Erythroblast (primary cell): ENCODE results near the gene CRCP.
"Not testable (repeated sequence)": the region's sequence is repeated elsewhere in the genome, so short reads cannot be mapped to it uniquely, and the experiment has no call there.

Source experiments
- DNase-seq, 2 experiments: peaks; one replicate each; lab custom pipeline; 2025; lab: John Stamatoyannopoulos, UW
- GATA1 ChIP-seq: IDR thresholded peaks from 2 replicates; pipeline ENCODE4 v1.6.1; 2011; ENCODE audit warnings: low read depth, mild to moderate bottlenecking, control low read depth, low read length, moderate library complexity
- POLR2A ChIP-seq: IDR thresholded peaks from 2 replicates; pipeline ENCODE4 v1.6.1; 2011; ENCODE audit warnings: mild to moderate bottlenecking, low read length

The CRCP gene

DNA sequence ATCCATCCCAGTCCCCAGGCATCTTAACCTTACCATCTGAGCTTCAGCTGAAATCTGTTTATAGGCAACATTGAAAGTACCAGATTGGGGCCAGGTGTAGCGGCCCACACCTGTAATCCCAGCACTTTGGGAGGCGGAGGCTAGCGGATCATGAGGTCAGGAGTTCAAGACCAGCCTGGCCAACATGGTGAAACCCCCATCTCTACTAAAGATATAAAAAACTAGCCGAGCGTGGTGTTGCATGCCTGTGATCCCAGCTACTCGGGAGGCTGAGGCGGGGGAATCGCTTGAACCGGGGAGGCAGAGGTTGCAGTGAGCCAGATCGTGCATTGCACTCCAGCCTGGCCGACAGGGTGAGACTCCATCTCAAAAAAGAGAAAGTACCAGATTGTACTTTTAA lies 39.0 kb downstream of the CRCP start:
- TF ChIP-seq GATA1, result no peak
- TF ChIP-seq POLR2A, result no peak
- DNase-seq, result no peak

DNA sequence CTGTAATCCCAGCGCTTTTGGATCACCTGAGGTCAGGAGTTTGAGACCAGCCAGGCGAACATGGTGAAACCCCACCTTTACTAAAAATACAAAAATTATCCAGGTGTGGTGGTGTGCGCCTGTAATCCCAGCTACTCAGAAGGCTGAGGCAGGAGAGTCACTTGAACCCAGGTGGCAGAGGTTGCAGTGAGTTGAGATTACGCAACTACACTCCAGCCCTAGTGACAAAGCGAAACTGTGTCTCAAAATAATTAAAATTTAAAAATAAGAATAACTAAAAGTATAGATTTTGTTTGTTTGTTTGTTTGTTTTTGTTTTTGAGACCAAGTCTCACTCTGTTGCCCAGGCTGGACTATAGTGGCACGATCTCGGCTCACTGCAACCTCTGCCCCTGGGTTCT lies 41.4 kb downstream of the CRCP start:
- not testable (repeated sequence) for DNase-seq

DNA sequence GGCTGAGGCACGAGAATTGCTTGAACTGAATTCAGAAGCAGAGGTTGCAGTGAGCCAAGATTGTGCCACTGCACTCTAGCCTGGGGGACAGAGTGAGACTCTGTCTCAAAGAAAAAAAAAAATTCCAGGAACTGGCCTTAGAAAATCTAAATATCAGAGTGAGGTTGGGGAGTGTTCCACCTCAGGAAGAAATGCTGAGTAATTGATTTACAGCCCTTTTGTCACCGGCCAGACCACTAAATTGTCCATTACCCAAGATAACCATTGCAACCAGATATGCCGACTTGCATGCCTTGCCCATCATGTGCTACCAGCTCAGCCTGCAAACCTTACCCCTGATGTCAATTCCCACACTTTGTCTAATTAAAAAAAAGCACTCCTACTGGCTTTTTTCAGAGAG lies 42.4 kb downstream of the CRCP start:
- no peak for DNase-seq
- TF ChIP-seq POLR2A (no peak), GATA1 (no peak)

DNA sequence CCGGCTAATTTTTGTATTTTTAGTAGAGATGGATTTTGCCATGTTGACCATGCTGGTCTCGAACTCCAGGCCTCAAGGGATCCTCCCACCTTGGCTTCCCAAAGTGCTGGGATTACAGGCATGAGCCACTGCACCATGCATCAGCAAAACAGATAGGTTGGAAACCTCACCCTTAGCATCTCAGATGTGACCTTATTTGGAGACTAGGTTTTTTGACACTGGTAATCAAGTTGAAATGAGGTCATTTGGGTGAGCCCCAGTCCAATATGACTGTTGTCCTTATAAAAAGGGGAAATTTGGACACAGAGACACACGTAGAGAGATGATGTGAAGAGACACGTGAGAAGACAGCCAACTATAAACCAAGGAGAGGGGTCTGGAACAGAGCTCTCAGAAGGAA lies 48.0 kb downstream of the CRCP start:
- TF ChIP-seq GATA1 (no peak), POLR2A (no peak)
- no peak for DNase-seq

DNA sequence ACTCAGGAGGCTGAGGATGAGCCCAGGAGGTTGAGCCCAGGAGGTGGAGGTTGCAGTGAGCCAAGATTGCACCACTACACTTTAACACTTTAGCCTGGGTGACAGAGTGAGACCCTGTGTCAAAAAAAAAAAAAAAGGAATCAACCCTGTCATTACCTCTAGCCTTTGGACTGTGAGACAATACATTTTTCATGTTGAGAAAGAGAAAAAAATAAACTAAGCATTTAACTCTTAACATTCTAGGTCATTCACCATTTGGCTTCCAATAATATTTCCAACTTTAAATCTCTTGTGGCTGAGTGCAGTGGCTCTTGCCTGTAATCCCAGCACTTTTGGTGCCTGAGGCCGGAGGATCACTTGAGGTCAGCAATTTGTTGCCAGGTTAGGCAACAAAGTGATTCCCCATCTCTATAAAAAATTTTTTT lies 48.6 kb downstream of the CRCP start:
- TF ChIP-seq POLR2A (no peak), GATA1 (no peak)
- DNase-seq, result no peak

DNA sequence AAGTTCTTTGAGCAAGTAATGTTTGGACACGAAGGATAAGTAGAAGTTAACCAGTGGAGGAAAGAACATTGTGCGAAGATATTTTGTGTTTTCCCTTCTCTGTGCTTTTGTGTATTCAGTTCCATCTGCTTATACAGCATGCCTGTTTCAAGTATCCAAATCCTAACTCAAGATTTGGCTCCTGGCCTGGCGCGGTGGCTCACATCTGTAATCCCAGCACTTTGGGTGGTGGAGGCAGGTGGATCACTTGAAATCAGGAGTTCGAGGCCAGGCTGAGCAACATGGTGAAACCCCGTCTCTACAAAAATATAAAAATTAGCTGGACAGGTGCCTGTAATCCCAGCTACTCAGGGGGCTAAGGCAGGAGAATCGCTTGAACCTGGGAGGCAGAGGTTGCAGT lies 49.7 kb downstream of the CRCP start:
- DNase-seq, result no peak
- TF ChIP-seq GATA1, result no peak
- no peak for TF ChIP-seq POLR2A

DNA sequence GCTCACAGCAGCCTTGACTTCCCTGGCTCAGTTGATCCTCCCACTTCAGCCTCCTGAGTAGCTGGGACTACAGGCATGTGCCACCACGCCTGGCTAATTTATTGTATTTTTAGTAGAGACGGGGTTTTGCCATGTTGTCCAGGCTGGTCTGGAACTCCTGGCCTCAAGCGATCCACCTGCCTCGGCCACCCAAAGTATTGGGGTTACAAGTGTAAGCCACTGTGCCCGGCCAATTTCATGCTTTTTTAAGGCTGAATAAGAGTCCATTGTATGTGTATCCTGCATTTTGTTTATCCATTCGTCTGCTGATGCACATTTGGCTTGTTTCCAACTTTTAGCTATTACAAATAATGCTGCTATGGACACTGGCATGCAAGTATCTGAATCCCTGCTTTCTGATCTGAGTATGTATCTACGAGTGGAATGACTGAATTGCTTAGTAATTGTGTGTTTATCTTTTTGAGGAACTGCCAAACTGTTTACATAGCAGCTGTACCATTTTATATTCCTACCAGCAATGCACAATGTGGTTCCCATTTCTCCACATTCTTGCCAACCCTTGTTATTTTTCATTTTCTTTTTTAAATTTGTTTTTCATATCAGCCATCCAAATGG lies 53.2 kb downstream of the CRCP start:
- no peak for DNase-seq

DNA sequence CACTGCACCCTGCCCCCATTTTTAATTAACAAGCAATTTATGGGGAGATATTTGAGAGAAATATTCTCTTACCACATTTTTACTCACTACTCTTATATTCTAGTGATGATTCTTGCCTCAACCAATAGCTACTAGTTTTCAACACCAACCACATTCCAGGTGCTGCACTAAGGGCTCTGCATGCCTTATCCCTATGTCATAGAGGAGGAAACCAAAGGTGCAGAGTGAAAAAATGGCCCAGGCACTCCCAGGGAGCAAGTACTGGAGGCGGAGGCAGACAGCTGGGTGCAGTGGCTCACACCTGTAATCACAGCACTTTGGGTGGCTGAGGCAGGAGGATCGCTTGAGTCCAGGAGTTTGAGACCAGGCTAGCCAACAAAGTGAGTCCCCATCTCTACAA lies 55.0 kb downstream of the CRCP start:
- no peak for DNase-seq
- TF ChIP-seq POLR2A (no peak), GATA1 (no peak)

More for the DNA sequence above, 53.2 kb downstream of the CRCP start:
- no peak for TF ChIP-seq POLR2A
- no peak for TF ChIP-seq GATA1

DNA sequence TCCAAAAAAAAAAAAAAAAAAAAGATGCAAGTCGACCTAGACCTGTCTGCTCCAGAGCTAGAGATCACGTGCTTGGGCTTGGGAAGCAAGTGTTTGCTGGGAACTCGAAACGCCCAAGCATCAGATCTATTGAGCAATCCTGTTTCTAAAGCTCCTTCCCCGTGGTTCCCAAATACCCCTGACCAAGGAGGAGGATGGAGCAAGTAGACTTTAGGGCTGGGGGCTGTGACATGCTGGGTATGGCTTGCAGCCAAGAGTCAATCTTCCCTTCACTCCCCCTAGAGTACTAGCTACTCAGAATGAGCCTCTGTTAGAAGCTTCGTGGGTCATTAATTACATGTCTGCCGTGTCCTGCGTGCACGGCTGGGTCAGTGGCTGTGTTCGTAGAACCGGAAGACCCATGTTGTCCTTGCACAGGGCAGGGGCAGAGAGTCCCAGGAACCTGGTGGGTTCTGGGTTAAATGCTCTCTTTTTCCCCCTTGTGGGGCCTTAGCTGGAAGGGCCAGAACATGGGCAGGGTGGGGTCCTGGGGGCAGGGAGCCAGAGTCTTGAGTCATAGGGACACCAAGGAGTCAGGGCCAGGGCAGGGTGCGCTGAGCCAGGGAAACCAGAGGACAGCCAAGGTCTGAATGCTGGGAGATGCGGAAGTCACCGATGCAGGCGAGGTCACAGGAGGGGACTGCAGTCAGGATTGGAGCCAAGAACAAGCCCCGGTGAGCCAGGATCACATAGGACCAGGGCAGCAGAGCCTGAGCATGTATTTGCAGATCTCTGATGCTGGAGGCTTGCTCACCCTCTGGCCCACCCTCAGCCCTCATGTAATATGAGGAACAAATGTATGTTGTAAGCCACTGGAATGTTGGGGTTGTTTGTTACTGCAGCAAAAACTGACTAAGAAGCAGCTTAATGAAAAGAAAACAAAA lies 55.9 kb downstream of the CRCP start:
- DNase-seq, result no peak
- TF ChIP-seq POLR2A (no peak), GATA1 (no peak)

DNA sequence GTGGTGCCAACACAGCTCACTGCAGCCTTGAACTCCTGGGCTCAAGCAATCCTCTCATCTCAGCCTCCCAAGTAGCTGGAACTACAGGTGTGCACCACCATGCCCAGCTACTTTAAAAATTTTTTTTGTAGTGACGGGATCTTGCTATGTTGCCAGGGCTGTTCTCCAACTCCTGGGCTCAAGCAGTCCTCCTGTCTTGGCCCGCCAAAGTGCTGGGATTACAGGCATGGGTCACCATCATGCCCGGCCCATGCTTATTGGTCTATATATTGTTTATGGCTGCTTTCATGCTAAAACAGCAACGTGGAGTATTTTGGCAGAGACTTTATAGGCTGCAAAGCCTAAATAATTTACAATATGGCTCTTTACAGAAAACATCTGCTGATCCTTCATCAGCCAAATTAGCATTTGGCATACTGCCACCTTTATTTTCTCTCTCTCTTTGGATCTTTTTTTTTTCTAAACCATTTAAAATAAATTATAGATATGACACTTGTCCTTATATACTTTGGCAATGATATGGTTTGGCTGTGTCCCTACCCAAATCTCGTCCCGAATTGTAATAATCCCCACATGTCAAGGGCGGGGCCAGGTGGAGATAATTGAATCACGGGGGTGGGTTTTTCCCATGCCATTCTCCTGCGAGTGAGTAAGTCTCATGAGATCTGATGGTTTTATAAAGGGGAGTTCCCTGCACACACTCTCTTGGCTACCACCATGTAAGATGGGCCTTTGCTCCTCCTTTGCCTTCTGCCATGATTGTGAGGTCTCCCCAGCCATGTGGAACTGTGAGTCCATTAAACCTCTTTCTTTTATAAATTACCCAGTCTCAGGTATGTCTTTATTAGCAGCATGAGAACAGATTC lies 58.1 kb downstream of the CRCP start:
- DNase-seq, result not testable (repeated sequence)

DNA sequence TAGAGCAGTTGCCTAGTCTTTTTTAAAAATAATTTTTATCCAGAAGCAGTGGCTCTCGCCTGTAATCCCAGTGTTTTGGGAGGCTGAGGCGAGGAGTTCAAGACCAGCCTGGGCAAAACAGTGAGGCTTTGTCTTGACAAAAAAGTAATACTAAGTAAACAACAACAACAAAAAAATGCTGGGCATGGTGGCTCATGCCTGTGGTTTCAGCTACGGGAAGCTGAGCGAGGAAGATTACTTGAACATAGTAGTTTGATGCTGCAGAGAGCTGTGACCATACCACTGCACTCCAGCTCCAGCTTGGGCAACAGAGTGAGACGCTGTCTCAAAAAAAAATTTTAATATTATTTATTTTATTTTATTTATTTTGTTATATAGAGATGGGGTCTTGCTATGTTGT lies 59.2 kb downstream of the CRCP start:
- DNase-seq, result no peak
- TF ChIP-seq POLR2A, result no peak
- TF ChIP-seq GATA1, result no peak

DNA sequence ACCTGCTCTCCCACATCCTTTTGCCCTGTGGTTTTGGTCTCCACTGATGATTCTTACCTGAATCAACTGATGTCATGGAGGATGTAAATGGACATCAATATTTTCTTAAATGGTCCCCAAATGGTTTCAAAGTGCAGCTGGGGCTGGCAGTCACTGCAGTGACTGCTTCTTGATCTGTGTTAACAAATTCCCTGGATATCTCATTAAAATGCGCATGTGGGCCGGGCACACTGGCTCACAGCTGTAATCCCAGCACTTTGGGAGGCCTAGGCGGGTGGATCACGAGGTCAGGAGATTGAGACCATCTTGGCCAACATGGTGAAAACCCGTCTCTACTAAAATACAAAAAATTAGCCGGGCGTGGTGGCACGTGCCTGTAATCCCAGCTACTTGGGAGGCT lies 60.4 kb downstream of the CRCP start:
- DNase-seq, result not testable (repeated sequence)

DNA sequence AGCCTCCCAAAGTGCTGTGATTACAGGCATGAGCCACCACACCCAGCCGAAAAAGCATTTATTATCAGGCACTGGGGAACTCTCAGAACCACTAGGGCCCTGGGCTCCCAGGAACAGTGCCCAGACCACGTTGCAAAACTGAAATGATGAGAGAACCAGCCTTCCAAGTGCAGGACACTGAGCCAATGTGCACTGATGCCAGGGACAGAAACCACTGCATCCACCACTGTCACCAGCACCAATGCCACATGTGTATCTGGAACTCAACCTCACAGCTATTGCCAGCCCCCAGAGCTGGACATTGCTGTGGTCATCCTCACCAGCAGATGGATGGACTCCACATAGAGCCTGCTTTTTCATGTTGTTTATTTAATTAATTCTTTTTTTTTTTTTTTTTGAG lies 62.3 kb downstream of the CRCP start:
- TF ChIP-seq GATA1 (no peak), POLR2A (no peak)
- DNase-seq, result no peak

DNA sequence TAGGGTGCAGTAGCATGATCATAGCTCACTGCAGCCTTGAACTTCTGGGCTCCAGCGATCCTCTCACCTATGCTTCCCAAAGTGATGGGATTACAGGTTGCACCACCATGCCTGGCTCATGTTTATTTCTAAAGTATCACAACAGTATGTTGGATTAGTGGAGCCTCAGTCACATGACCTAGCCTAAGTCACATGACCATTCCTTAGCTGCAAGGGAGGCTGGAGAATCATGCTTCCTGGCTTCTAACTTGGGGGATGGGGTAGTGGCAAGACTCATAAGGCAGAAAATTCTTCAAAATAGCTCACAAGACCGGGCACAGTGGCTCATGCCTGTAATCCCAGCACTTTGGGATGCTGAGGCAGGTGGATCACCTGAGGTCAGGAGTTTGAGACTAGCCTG lies 63.6 kb downstream of the CRCP start:
- no peak for TF ChIP-seq POLR2A
- TF ChIP-seq GATA1, result no peak
- DNase-seq, result no peak

DNA sequence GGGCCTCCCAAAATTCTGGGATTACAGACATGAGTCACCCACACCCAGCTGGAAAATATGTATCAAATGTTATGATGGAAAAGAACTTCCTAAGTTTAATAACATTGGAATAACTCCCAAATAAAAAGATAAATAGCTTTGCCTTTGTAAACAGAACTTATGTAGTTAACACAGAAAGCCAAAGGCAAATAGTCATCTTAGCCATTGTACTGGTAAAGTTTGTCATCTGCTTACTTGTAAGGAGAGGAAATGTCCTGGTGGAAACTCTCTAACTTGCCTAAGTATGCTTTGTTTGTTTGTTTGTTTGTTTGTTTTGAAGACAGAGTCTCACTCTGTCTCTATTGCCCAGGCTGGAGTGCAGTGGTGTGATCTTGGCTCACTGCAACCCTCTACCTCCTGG lies 66.7 kb downstream of the CRCP start:
- DNase-seq, result no peak
- no peak for TF ChIP-seq GATA1
- no peak for TF ChIP-seq POLR2A
